ENCODE measurements around the gene HNRNPA2B1. TPM values are rescaled to one million over a fixed set of nuclear protein-coding genes. Genes with fewer than 3 reads are reported as not detected.
A peak's percentile ranks its signal among the peaks of the same experiment; 100 is the strongest.
"Not testable (repeated sequence)": the region's sequence is repeated elsewhere in the genome, so short reads cannot be mapped to it uniquely, and the experiment has no call there.

HNRNPA2B1 gene
- total and polyA plus RNA-seq, 2 experiments from 2014 or later = 450 to 880 TPM

DNA sequence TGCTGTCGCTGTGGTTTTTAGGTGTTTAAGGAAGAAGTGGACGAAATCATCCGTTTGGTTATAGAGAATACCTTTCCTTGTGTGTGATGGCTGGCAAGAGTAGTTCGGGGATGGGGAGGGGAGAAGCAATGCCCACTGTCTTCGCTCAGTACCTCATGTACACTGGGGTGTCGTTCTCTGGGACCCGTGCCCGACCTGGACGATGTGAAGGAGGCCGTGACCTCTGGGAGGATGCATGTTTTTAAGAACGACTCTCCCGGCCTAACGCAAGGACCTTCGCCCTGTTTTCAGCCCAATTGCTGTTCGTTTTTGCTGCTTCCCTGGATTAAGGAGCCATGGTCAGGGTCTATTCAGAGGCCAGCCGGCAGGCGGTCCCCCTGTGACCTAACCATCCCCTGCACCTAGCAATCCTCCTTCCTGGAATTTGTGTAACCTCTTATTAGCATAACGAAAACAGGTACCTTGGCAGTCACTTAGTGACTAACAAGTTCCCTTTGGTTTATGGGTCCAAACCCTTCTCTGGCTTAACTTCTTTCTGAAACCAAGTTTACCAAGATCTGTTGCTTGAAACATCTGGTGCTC is 47.2 kb downstream of the HNRNPA2B1 start:
- H3K27ac ChIP-seq = no peak overlapping the region

DNA sequence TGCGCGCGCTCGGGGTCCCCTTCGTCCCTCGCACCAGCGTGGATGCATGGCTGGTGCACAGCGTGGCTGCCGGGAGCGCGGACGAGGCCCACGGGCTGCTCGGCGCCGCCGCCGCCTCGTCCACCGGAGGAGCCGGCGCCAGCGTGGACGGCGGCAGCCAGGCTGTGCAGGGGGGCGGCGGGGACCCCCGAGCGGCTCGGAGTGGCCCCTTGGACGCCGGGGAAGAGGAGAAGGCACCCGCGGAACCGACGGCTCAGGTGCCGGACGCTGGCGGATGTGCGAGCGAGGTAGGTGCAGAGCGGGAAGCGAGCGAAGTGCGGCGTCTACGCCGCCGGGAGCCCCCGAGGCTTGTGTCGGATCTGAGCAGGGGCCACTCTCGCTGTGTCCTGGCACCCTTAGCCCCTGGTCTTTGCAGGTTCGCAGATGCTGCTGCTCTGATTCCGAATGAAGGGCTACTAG is 47.7 kb downstream of the HNRNPA2B1 start:
- peak overlapping the region; percentile 47 for H3K4me3 ChIP-seq
- H3K27ac ChIP-seq; H3K4me1 ChIP-seq (ENCODE audit: low read depth); H3K36me3 ChIP-seq; H3K9me3 ChIP-seq (ENCODE audit: low read depth); DNase-seq (ENCODE audit: low read depth in 1 of 2, low spot score in 1 of 2): not testable (repeated sequence)
- H3K27me3 ChIP-seq = peaks cover 37% of the 10 kb centered on the region

More for the DNA sequence above, 47.2 kb downstream of the HNRNPA2B1 start:
- peaks cover 5% of the 10 kb centered on the region for H3K4me1 ChIP-seq (ENCODE audit: low read depth)
- peaks cover 37% of the 10 kb centered on the region for H3K27me3 ChIP-seq
- H3K36me3 ChIP-seq = no peaks in the 10 kb centered on the region
- DNase-seq (ENCODE audit: low read depth in 1 of 2, low spot score in 1 of 2) = no peak
- TF ChIP-seq, protein P1, sequence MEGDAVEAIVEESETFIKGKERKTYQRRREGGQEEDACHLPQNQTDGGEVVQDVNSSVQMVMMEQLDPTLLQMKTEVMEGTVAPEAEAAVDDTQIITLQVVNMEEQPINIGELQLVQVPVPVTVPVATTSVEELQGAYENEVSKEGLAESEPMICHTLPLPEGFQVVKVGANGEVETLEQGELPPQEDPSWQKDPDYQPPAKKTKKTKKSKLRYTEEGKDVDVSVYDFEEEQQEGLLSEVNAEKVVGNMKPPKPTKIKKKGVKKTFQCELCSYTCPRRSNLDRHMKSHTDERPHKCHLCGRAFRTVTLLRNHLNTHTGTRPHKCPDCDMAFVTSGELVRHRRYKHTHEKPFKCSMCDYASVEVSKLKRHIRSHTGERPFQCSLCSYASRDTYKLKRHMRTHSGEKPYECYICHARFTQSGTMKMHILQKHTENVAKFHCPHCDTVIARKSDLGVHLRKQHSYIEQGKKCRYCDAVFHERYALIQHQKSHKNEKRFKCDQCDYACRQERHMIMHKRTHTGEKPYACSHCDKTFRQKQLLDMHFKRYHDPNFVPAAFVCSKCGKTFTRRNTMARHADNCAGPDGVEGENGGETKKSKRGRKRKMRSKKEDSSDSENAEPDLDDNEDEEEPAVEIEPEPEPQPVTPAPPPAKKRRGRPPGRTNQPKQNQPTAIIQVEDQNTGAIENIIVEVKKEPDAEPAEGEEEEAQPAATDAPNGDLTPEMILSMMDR (IDR thresholded peaks at IDR 0.05; ENCODE audit: low read depth, low read length) = no peak
- no peaks in the 10 kb centered on the region for H3K9me3 ChIP-seq (ENCODE audit: low read depth)
- H3K4me3 ChIP-seq = peak overlapping the region; percentile 47

DNA sequence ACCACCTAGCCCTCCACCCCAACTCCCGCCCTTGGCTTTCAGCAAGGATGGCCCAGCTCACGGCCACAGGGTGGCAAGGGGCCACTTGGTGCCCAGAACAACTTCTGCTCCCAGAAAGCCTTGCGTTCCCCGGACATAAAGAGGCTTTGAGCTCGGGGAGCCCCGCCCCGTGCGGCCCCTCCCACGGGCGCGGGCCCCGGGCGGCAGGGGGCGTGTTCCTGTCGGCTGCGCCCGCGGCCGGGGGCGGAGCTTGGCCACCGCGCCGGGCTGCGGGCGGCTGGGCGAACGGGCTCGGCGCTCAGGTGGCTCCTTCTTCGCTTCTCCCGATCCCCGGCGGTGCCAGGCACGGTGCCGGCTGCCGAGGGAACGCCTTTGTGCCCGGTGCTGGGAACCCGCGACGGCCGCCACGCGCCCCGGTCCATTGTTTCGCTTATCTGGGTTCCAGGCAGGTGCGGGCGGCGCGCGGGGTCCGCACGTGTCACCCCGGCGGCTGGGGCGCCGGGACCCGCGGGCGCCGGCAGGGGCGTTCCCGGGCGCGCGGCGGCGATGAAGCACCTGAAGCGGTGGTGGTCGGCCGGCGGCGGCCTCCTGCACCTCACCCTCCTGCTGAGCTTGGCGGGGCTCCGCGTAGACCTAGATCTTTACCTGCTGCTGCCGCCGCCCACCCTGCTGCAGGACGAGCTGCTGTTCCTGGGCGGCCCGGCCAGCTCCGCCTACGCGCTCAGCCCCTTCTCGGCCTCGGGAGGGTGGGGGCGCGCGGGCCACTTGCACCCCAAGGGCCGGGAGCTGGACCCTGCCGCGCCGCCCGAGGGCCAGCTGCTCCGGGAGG is 48.4 kb downstream of the HNRNPA2B1 start, which contains the start of gene NFE2L3:
Gene NFE2L3, plus strand, starts transcription at position 246 of the 829 bp plus-strand sequence. Its CDS starts 301 bp downstream, at position 547.
- H3K27me3 ChIP-seq = peaks cover 37% of the 10 kb centered on the region
- no peaks in the 10 kb centered on the region for H3K36me3 ChIP-seq
- peak; percentile 79 to 82 for DNase-seq (ENCODE audit: low read depth in 1 of 2, low spot score in 1 of 2)
- H3K4me3 ChIP-seq = peak within 1 kb of the TSS; percentile 47
- H3K27ac ChIP-seq = no peak within 1 kb of the TSS
- peaks cover 5% of the 10 kb centered on the region for H3K4me1 ChIP-seq (ENCODE audit: low read depth)
- H3K9me3 ChIP-seq (ENCODE audit: low read depth) = no peaks in the 10 kb centered on the region
- TF ChIP-seq, protein P1 (IDR thresholded peaks at IDR 0.05; ENCODE audit: low read depth, low read length) = no peak

DNA sequence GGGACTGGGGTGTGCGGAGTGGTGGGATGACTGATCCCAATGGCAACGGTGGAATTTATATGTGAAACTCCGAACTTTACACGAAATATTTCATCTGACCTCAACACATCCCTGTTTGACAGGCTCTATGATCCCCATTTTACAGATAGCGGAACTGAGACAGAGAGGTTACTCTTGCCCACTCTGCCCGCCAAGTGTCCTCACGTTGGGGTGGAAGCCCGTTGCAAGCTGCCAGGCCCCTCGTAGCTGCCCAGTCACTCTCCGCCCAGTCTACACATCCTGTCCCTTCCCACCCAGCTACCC is 48.9 kb downstream of the HNRNPA2B1 start:
- Histone ChIP-seq H3K27ac (no peak overlapping the region), H3K36me3 (no peaks in the 10 kb centered on the region), H3K9me3 (ENCODE audit: low read depth) (no peaks in the 10 kb centered on the region), H3K27me3 (peaks cover 37% of the 10 kb centered on the region), H3K4me3 (peak overlapping the region; percentile 47), H3K4me1 (ENCODE audit: low read depth) (peaks cover 5% of the 10 kb centered on the region)
- TF ChIP-seq, protein P1 (IDR thresholded peaks at IDR 0.05; ENCODE audit: low read depth, low read length) = no peak
- DNase-seq (ENCODE audit: low read depth in 1 of 2, low spot score in 1 of 2) = no peak

DNA sequence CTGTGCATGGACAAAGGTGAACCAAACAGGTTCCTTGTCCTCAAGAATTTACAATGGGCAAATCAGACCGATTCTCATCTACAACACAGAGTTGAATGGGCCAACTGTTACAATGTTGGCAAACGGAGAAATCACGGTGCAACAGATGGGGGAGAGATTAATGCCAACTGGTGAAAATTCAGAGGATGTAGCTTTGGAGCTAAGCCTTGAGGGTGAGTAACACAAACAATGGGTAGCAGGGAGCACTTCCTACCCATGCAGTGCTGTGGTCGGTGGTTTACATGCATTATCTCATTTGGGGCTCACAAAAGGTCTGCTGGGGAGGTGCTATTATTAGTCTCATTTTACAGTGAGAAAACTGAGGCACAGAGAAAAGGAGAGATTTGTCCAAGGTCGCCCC is 49.5 kb downstream of the HNRNPA2B1 start:
- TF ChIP-seq, protein P1 (IDR thresholded peaks at IDR 0.05; ENCODE audit: low read depth, low read length) = no peak
- H3K4me1 ChIP-seq (ENCODE audit: low read depth) = peaks cover 3% of the 10 kb centered on the region
- H3K27me3 ChIP-seq = peaks cover 37% of the 10 kb centered on the region
- H3K4me3 ChIP-seq = no peak overlapping the region
- H3K9me3 ChIP-seq (ENCODE audit: low read depth) = no peaks in the 10 kb centered on the region
- H3K36me3 ChIP-seq = no peaks in the 10 kb centered on the region
- no peak overlapping the region for H3K27ac ChIP-seq
- DNase-seq (ENCODE audit: low read depth in 1 of 2, low spot score in 1 of 2) = no peak
